ENCODE results near the gene ASCL4.

The ASCL4 gene

DNA sequence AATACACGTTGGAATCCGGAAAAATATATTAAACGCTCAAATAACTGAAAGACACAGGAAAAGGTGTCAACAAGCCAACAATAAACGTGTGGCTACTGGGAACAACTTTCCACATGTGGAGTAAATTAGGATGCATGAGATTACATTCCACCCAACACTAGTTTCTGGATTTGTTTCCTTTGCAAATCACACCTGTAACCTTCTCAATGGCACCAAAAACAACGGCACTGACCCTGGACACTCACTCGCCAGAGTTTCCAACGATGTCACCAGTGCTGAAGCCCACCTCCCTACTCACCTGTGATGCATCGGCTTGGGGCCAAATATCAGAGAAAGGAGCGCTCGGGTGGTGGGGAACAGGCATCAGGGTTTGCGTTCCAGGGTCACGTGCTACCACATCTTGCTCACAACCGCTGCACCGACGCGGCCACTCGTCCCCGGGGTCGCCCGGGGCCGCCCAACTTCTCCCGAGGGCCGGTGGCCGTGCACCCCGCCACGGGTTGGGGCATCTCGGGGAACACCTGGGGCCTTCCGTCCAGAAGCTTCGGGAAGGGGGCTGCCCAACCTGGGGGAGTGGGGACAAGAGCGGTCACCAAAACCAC is 14.2 kb upstream of the ASCL4 start:
- TF ChIP-seq EZH2 (IDR thresholded peaks at IDR 0.05; ENCODE audit: borderline replicate concordance, low read depth, low read length, severe bottlenecking): no peak
- TF ChIP-seq, protein P1, sequence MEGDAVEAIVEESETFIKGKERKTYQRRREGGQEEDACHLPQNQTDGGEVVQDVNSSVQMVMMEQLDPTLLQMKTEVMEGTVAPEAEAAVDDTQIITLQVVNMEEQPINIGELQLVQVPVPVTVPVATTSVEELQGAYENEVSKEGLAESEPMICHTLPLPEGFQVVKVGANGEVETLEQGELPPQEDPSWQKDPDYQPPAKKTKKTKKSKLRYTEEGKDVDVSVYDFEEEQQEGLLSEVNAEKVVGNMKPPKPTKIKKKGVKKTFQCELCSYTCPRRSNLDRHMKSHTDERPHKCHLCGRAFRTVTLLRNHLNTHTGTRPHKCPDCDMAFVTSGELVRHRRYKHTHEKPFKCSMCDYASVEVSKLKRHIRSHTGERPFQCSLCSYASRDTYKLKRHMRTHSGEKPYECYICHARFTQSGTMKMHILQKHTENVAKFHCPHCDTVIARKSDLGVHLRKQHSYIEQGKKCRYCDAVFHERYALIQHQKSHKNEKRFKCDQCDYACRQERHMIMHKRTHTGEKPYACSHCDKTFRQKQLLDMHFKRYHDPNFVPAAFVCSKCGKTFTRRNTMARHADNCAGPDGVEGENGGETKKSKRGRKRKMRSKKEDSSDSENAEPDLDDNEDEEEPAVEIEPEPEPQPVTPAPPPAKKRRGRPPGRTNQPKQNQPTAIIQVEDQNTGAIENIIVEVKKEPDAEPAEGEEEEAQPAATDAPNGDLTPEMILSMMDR (IDR thresholded peaks at IDR 0.05; ENCODE audit: borderline replicate concordance, extremely low read depth, low read length, poor library complexity, severe bottlenecking): no peak
- Histone ChIP-seq H3K36me3 (ENCODE audit: insufficient read depth, low read length) (peaks cover 39% of the 10 kb centered on the region), H3K4me3 (ENCODE audit: low read depth in 1 of 2, low read length in 2 of 2) (peak overlapping the region; percentile 33 to 82), H3K4me1 (ENCODE audit: insufficient read depth, low read length) (peaks cover 36% of the 10 kb centered on the region), H4K20me1 (ENCODE audit: insufficient read depth, low read length) (peaks cover 3% of the 10 kb centered on the region; the same call in 1 of the 2 replicates), H3K27ac (ENCODE audit: low read length) (peak overlapping the region; percentile 64), H3K9ac (ENCODE audit: low read depth, low read length) (peak overlapping the region; percentile 80), H3K9me3 (ENCODE audit: insufficient read depth, low read length, severe bottlenecking) (no peaks in the 10 kb centered on the region), H3K27me3 (ENCODE audit: insufficient read depth, low read length, poor library complexity) (no peaks in the 10 kb centered on the region), H3K4me2 (ENCODE audit: insufficient read depth, low read length) (peak overlapping the region; percentile 81), H2AFZ (ENCODE audit: low read depth, low read length) (peak overlapping the region; percentile 99), H3K79me2 (ENCODE audit: insufficient read depth, low read length) (peaks cover 33% of the 10 kb centered on the region)
- peak; percentile 43 for DNase-seq
- peak; percentile 41; the same call in 1 of the 3 replicates for ATAC-seq (ENCODE audit: insufficient read depth, low read depth)

DNA sequence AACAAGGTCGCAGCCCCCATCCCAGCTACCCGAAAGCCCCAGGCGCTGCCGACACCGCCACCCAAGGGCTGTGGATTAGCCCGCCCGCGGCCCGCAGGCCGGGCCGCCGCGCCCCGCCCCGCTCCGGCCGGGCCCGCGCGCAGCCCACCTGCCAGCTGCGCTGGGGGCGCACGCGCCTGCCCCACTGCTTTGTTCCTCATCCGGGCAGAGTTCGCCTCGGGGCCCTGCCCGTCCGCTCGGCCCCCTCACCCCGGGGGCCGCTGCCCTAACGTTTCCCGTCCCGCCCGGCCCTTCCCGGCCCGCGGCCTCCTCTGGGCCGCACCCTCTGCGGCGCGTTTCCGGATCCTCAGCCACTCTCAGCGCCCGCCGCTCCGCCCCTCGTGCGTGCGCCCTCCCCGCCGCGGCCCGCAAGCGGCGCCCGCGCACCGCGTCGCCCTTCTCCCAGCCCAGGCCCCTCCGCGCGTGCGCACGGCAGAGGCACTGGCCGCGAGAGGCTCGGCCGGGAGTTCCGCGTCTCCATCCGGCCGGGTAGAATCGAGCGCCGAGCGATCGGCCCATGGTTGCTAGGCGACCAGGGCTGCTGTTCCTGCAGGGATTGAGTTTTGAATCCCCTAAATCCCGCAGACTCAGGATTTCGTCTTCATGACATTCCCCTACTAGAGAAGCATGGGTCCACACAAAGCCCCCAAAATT is 13.5 kb upstream of the ASCL4 start, which contains the start of gene PRDM4:
Gene PRDM4 (minus strand): TSS at position 329 of the 693 bp plus-strand sequence. CDS start 622 bp downstream, outside the sequence.
- peaks cover 33% of the 10 kb centered on the region for H3K36me3 ChIP-seq (ENCODE audit: insufficient read depth, low read length)
- DNase-seq: peak; percentile 89
- H4K20me1 ChIP-seq (ENCODE audit: insufficient read depth, low read length): peaks cover 3% of the 10 kb centered on the region; the same call in 1 of the 2 replicates
- peak within 1 kb of the TSS; percentile 80 for H3K9ac ChIP-seq (ENCODE audit: low read depth, low read length)
- H3K9me3 ChIP-seq (ENCODE audit: insufficient read depth, low read length, severe bottlenecking): no peaks in the 10 kb centered on the region
- peaks cover 36% of the 10 kb centered on the region for H3K4me1 ChIP-seq (ENCODE audit: insufficient read depth, low read length)
- peaks cover 33% of the 10 kb centered on the region for H3K79me2 ChIP-seq (ENCODE audit: insufficient read depth, low read length)
- TF ChIP-seq, protein P1 (IDR thresholded peaks at IDR 0.05; ENCODE audit: borderline replicate concordance, extremely low read depth, low read length, poor library complexity, severe bottlenecking): peak; percentile 73
- TF ChIP-seq EZH2 (IDR thresholded peaks at IDR 0.05; ENCODE audit: borderline replicate concordance, low read depth, low read length, severe bottlenecking): no peak
- H2AFZ ChIP-seq (ENCODE audit: low read depth, low read length): peak within 1 kb of the TSS; percentile 99
- H3K27ac ChIP-seq (ENCODE audit: low read length): peak within 1 kb of the TSS; percentile 64
- H3K4me2 ChIP-seq (ENCODE audit: insufficient read depth, low read length): peak within 1 kb of the TSS; percentile 81
- H3K4me3 ChIP-seq (ENCODE audit: low read depth in 1 of 2, low read length in 2 of 2): peak within 1 kb of the TSS; percentile 33 to 82
- no peaks in the 10 kb centered on the region for H3K27me3 ChIP-seq (ENCODE audit: insufficient read depth, low read length, poor library complexity)
- peak; percentile 89 for ATAC-seq (ENCODE audit: insufficient read depth, low read depth)

DNA sequence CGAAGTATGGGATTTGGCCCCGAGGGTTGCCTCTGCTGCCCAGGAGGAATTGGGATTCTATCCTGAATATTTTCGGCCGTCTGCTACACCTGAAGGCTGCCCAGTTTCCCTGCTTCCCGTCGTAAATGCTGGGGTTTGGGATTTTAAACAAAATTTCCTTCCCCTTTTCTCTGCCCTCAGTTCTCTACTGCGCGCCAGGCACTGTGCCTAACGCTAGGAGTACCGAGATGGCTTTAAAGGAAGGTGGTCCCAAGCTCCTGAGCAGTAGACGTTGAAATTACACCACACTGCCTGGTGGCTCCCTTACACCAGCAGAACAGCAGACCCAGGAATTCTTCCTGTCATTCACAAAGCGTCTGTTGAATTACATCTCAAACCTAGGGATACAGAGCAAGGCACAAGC is 13.0 kb upstream of the ASCL4 start:
- peak overlapping the region; percentile 80 for H3K9ac ChIP-seq (ENCODE audit: low read depth, low read length)
- H4K20me1 ChIP-seq (ENCODE audit: insufficient read depth, low read length): peaks cover 3% of the 10 kb centered on the region; the same call in 1 of the 2 replicates
- H3K4me3 ChIP-seq (ENCODE audit: low read depth in 1 of 2, low read length in 2 of 2): peak overlapping the region; percentile 33 to 82; a peak in 3 of 4 replicates
- H3K79me2 ChIP-seq (ENCODE audit: insufficient read depth, low read length): peaks cover 33% of the 10 kb centered on the region
- H3K27me3 ChIP-seq (ENCODE audit: insufficient read depth, low read length, poor library complexity): no peaks in the 10 kb centered on the region
- DNase-seq (no peak), ATAC-seq (ENCODE audit: insufficient read depth, low read depth) (no peak)
- H3K4me2 ChIP-seq (ENCODE audit: insufficient read depth, low read length): peak overlapping the region; percentile 81
- peaks cover 36% of the 10 kb centered on the region for H3K4me1 ChIP-seq (ENCODE audit: insufficient read depth, low read length)
- H2AFZ ChIP-seq (ENCODE audit: low read depth, low read length): peak overlapping the region; percentile 99
- H3K9me3 ChIP-seq (ENCODE audit: insufficient read depth, low read length, severe bottlenecking): no peaks in the 10 kb centered on the region
- H3K27ac ChIP-seq (ENCODE audit: low read length): peak overlapping the region; percentile 43; the same call in 1 of the 2 replicates
- TF ChIP-seq, protein P1 (IDR thresholded peaks at IDR 0.05; ENCODE audit: borderline replicate concordance, extremely low read depth, low read length, poor library complexity, severe bottlenecking): no peak
- no peak for TF ChIP-seq EZH2 (IDR thresholded peaks at IDR 0.05; ENCODE audit: borderline replicate concordance, low read depth, low read length, severe bottlenecking)
- H3K36me3 ChIP-seq (ENCODE audit: insufficient read depth, low read length): peaks cover 28% of the 10 kb centered on the region
